ENCODE results near the gene CCBE1.

The CCBE1 gene

DNA sequence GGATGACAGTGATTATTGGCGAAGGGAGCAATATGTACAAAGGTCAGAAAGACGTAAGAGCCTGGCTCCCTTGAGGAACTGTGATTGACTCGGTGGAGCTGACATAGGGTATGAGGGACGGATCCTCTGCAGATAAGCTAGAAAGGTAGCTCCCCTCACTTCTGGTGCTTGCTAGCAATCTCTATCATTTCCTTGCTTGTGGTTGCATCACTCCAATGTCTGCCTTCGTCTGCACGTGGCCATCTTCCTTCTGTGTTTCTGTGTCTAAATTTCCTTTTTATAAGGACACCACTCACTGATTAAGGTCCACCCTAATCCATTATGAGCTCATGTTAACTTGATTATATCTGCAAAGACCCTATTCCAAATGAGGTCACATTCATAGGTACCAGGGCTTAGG is 315.3 kb downstream of the CCBE1 start:
- H3K4me3 ChIP-seq (replicated peaks in 1 of 2; ENCODE audit: low read depth in 2 of 2, low read length in 2 of 2) = no peak overlapping the region
- TF ChIP-seq, protein P1, sequence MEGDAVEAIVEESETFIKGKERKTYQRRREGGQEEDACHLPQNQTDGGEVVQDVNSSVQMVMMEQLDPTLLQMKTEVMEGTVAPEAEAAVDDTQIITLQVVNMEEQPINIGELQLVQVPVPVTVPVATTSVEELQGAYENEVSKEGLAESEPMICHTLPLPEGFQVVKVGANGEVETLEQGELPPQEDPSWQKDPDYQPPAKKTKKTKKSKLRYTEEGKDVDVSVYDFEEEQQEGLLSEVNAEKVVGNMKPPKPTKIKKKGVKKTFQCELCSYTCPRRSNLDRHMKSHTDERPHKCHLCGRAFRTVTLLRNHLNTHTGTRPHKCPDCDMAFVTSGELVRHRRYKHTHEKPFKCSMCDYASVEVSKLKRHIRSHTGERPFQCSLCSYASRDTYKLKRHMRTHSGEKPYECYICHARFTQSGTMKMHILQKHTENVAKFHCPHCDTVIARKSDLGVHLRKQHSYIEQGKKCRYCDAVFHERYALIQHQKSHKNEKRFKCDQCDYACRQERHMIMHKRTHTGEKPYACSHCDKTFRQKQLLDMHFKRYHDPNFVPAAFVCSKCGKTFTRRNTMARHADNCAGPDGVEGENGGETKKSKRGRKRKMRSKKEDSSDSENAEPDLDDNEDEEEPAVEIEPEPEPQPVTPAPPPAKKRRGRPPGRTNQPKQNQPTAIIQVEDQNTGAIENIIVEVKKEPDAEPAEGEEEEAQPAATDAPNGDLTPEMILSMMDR (IDR thresholded peaks at IDR 0.05; ENCODE audit: low read depth, low read length) = no peak
- DNase-seq (ENCODE audit: low read depth in 2 of 2) = no peak

Measured in cardiac fibroblast (primary cell).